ENCODE measurements around the gene MPC2. TPM values are rescaled to one million over a fixed set of nuclear protein-coding genes. Genes with fewer than 3 reads are reported as not detected.

Gene MPC2
- total and polyA plus RNA-seq, 12 donors, result 131 to 268 (median 222) TPM

DNA sequence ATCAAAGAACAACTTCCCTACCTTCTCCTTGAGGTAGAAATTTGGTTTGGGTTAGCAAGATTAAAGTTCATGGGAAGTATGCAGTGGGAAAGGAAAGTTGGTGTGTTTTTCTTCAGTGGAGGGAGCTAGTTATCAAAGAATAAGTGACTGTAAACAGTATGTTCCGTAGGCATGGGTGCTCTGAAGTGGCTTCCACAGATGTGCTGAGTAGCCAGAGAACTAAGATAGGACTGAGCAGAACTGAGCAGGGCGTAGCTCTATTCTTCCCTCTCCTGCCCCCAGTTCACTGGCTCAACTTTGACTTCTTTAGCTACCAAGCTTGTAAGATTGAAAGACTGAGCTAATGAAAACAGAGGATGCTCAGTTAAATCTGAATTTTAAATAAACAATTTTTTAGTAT is 26.3 kb downstream of the MPC2 start:
- Histone ChIP-seq H3K36me3 (peaks cover 0 to 14% (median 0%) of the 10 kb centered on the region in 9 donors), H3K4me3 (no peak overlapping the region), H3K27me3 (no peaks in the 10 kb centered on the region), H3K9me3 (peaks cover 0 to 6% (median 0%) of the 10 kb centered on the region in 11 donors), H3K4me1 (peaks cover 0 to 27% (median 6%) of the 10 kb centered on the region in 9 donors), H3K27ac (peak overlapping the region in 1 of 10 donors; percentile 5)
- intact Hi-C loops (cut with DNase I), result no loop called here
- DNase-seq (no peak), ATAC-seq (peak in 6 of 8 donors; percentile 52 to 90 (median 60))
- WGBS, 2 donors, result 50 to 55% methylated on average over 2 of the region's 2 CpGs
- TF ChIP-seq CTCF (IDR thresholded peaks at IDR 0.05), result no peak

DNA sequence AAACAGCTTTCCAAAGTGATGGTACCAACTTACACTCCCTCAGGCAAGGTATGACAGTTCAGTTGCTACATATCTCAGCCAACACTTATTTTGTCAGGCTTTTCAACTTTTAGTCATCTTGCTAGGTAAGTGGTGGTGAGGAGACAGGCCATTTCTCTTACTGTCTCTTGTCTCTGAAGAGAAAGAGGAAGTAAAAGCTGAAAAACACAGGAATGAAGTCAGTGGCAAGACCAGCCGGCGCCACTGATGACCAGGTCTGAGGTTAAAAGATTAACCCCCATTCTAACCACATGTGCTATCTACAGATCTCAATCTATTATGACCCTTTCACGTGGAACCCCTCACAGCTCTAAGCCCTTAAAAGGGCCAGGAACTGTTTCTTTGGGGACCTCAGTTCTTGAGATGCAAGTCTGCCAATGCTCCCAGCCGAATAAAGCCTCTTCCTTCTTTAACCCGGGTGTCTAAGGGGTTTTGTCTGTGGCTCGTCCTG is 27.1 kb downstream of the MPC2 start:
- H3K27ac ChIP-seq, result no peak overlapping the region
- intact Hi-C loops (cut with DNase I), result loop anchor here in 1 of 10 donors (10.0 kb wide), 1 partner anchor 165 kb away; no protein-coding TSS in a partner anchor
- DNase-seq, result no peak
- no peak for ATAC-seq
- peaks cover 0 to 6% (median 0%) of the 10 kb centered on the region in 11 donors for H3K9me3 ChIP-seq
- TF ChIP-seq CTCF (IDR thresholded peaks at IDR 0.05), result no peak
- H3K27me3 ChIP-seq, result no peaks in the 10 kb centered on the region
- H3K4me3 ChIP-seq, result no peak overlapping the region
- 88 to 90% methylated on average over 6 of the region's 6 CpGs for WGBS, 2 donors
- peaks cover 0 to 32% (median 2%) of the 10 kb centered on the region in 9 donors for H3K4me1 ChIP-seq
- H3K36me3 ChIP-seq, result peaks cover 0 to 7% (median 0%) of the 10 kb centered on the region in 9 donors

- Histone ChIP-seq H3K4me1 (peaks cover 0 to 30% (median 0%) of the 10 kb centered on the region in 9 donors), H3K27ac (peak overlapping the region in 1 of 10 donors; percentile 46), H3K27me3 (no peaks in the 10 kb centered on the region), H3K4me3 (no peak overlapping the region), H3K36me3 (no peaks in the 10 kb centered on the region), H3K9me3 (peaks cover 0 to 6% (median 0%) of the 10 kb centered on the region in 11 donors)
- no peak for TF ChIP-seq CTCF (IDR thresholded peaks at IDR 0.05)
- no peak for DNase-seq
- intact Hi-C loops (cut with DNase I), result loop anchor here in 1 of 10 donors (10.0 kb wide), 1 partner anchor 169 kb away; no protein-coding TSS in a partner anchor
- ATAC-seq, result no peak
Measured at GRCh38 chr1:167905671-167906070, 31.2 kb downstream of the MPC2 start.

- DNase-seq, result no peak
- ATAC-seq, result peak in 2 of 8 donors; percentile 37 to 50
- intact Hi-C loops (cut with DNase I), result loop anchor here in 1 of 10 donors (10.0 kb wide), 1 partner anchor 170 kb away; no protein-coding TSS in a partner anchor
- Histone ChIP-seq H3K4me3 (no peak overlapping the region), H3K4me1 (peaks cover 0 to 26% (median 0%) of the 10 kb centered on the region in 9 donors), H3K9me3 (peaks cover 0 to 6% (median 0%) of the 10 kb centered on the region in 11 donors), H3K27ac (peak overlapping the region in 2 of 10 donors; percentile 23 to 46), H3K27me3 (no peaks in the 10 kb centered on the region), H3K36me3 (no peaks in the 10 kb centered on the region)
- 70 to 79% methylated on average over 3 of the region's 3 CpGs for WGBS, 2 donors
- no peak for TF ChIP-seq CTCF (IDR thresholded peaks at IDR 0.05)
Measured at GRCh38 chr1:167905182-167905581, 31.7 kb downstream of the MPC2 start.
